IPS-18c (cell line): ENCODE results near the gene PPP2R1B.

Experiments
- H3K4me3 ChIP-seq: 2 replicates; pipeline ENCODE4 v1.7.0; 2013; ENCODE audit warnings: low read depth, mild to moderate bottlenecking, low read length, moderate library complexity; ENCODE audit not compliant: insufficient read depth
- H3K9me3 ChIP-seq: one replicate; pipeline ENCODE4 v1.6.1; 2013; ENCODE audit warnings: mild to moderate bottlenecking, low read length, moderate library complexity; ENCODE audit not compliant: control insufficient read depth, insufficient read depth

PPP2R1B gene

GRCh38 chr11:111765984-111766833 lies at the start of gene PPP2R1B:
Gene PPP2R1B (minus strand): TSS chr11:111766389. CDS start chr11:111766361, 28 bp downstream.
- Histone ChIP-seq H3K9me3 (no peaks in the 10 kb centered on the region), H3K4me3 (peak within 1 kb of the TSS; percentile 96)

GRCh38 chr11:111815489-111815888 lies 49.3 kb upstream of the PPP2R1B start:
- H3K4me3 ChIP-seq: no peak overlapping the region
- no peaks in the 10 kb centered on the region for H3K9me3 ChIP-seq

- no peak overlapping the region for H3K4me3 ChIP-seq
- H3K9me3 ChIP-seq: no peaks in the 10 kb centered on the region
Measured at GRCh38 chr11:111814557-111815320, 48.5 kb upstream of the PPP2R1B start.

- H3K9me3 ChIP-seq: no peaks in the 10 kb centered on the region
- no peak overlapping the region for H3K4me3 ChIP-seq
Measured at GRCh38 chr11:111814106-111814505, 47.9 kb upstream of the PPP2R1B start.

GRCh38 chr11:111812211-111812610 lies 46.0 kb upstream of the PPP2R1B start:
- Histone ChIP-seq H3K4me3 (no peak overlapping the region), H3K9me3 (no peaks in the 10 kb centered on the region)

GRCh38 chr11:111811445-111811844 lies 45.3 kb upstream of the PPP2R1B start:
- no peak overlapping the region for H3K4me3 ChIP-seq
- no peaks in the 10 kb centered on the region for H3K9me3 ChIP-seq

GRCh38 chr11:111808834-111809233 lies 42.6 kb upstream of the PPP2R1B start:
- no peak overlapping the region for H3K4me3 ChIP-seq
- no peaks in the 10 kb centered on the region for H3K9me3 ChIP-seq

- no peaks in the 10 kb centered on the region for H3K9me3 ChIP-seq
- no peak overlapping the region; the same call in 1 of the 2 replicates for H3K4me3 ChIP-seq
Measured at GRCh38 chr11:111808063-111808588, 41.9 kb upstream of the PPP2R1B start.

GRCh38 chr11:111807076-111807475 lies 40.9 kb upstream of the PPP2R1B start:
- Histone ChIP-seq H3K9me3 (no peaks in the 10 kb centered on the region), H3K4me3 (no peak overlapping the region)

- no peaks in the 10 kb centered on the region for H3K9me3 ChIP-seq
- H3K4me3 ChIP-seq: no peak overlapping the region
Measured at GRCh38 chr11:111801135-111801534, 34.9 kb upstream of the PPP2R1B start.

- no peaks in the 10 kb centered on the region for H3K9me3 ChIP-seq
- H3K4me3 ChIP-seq: no peak overlapping the region
Measured at GRCh38 chr11:111798279-111798678, 32.1 kb upstream of the PPP2R1B start.

- no peaks in the 10 kb centered on the region for H3K9me3 ChIP-seq
- no peak overlapping the region for H3K4me3 ChIP-seq
Measured at GRCh38 chr11:111797145-111797581, 31.0 kb upstream of the PPP2R1B start.

- Histone ChIP-seq H3K4me3 (no peak overlapping the region), H3K9me3 (no peaks in the 10 kb centered on the region)
Measured at GRCh38 chr11:111796696-111797095, 30.5 kb upstream of the PPP2R1B start.

- no peaks in the 10 kb centered on the region for H3K9me3 ChIP-seq
- no peak overlapping the region for H3K4me3 ChIP-seq
Measured at GRCh38 chr11:111795334-111795985, 29.3 kb upstream of the PPP2R1B start.

- Histone ChIP-seq H3K4me3 (no peak overlapping the region), H3K9me3 (no peaks in the 10 kb centered on the region)
Measured at GRCh38 chr11:111793863-111794262, 27.7 kb upstream of the PPP2R1B start.

- no peak overlapping the region for H3K4me3 ChIP-seq
- no peaks in the 10 kb centered on the region for H3K9me3 ChIP-seq
Measured at GRCh38 chr11:111792955-111793500, 26.8 kb upstream of the PPP2R1B start.

GRCh38 chr11:111792314-111792713 lies 26.1 kb upstream of the PPP2R1B start:
- no peaks in the 10 kb centered on the region for H3K9me3 ChIP-seq
- H3K4me3 ChIP-seq: no peak overlapping the region
